Mucosa of descending colon (tissue), 3 donors: ENCODE results near the gene WSCD1. TPM values are rescaled to one million over a fixed set of nuclear protein-coding genes. Genes with fewer than 3 reads are reported as not detected.

Experiments used
- ATAC-seq: fragments of 200-7000 bp; cut with Tn5 transposase; one replicate; pipeline ENCODE4 v1.9.1; 2020; ENCODE audit warnings: mild to moderate bottlenecking, moderate library complexity
- DNase-seq, 3 donors: peaks; one replicate each; pipeline ENCODE4 v3.0.0-alpha.2; 2020
- H3K36me3 ChIP-seq: fragments of 200-600 bp; one replicate; pipeline ENCODE4 v1.8.0; 2021; ENCODE audit warnings: low read depth, mild to moderate bottlenecking
- H3K4me1 ChIP-seq: fragments of 200-600 bp; one replicate; pipeline ENCODE4 v1.8.0; 2021; ENCODE audit warnings: low read depth, mild to moderate bottlenecking
- H3K4me3 ChIP-seq: fragments of 200-600 bp; one replicate; pipeline ENCODE4 v1.8.0; 2021; ENCODE audit warnings: mild to moderate bottlenecking
- H3K9me3 ChIP-seq: fragments of 200-600 bp; one replicate; pipeline ENCODE4 v1.8.0; 2021; ENCODE audit warnings: mild to moderate bottlenecking
- intact Hi-C, 2 donors: fragments of 100-400 bp; cut with DNase I in 1 of 2; cut with micrococcal nuclease in 1 of 2; formaldehyde crosslinking; loops; one replicate each; pipeline versions ENCODE4 v1.11.0 to v1.11.1; 2022; cut with DNase I, micrococcal nuclease
- total RNA-seq, 3 donors: library from RNA; stranded (reverse); fragmentation: NEBNext Ultra II Directional in 2 of 3; extraction: Animal tissue kit (Norgen Biotek cat#: 25700) in 2 of 3; gene quantifications; one replicate each; pipeline versions ENCODE4 v1.2.1 to v1.2.4, GENCODE V29; 2021 to 2023
- TF ChIP-seq, protein P1 (sequence below): fragments of 200-600 bp; IDR thresholded peaks from one replicate; pipeline ENCODE4 v1.8.0; 2022; ENCODE audit warnings: antibody characterized with exemption, mild to moderate bottlenecking
- donor health status: DM: no; HTN: no; CAD: no; lungs with moderate emphysema.
- donor health status: DM: no; HTN: no; CAD: no.
- donor health status: DM: no; HTN: yes; CAD: no.

WSCD1 gene
- total RNA-seq, 3 donors from 2014 or later: 18.7 to 45.8 (median 18.8) TPM

DNA sequence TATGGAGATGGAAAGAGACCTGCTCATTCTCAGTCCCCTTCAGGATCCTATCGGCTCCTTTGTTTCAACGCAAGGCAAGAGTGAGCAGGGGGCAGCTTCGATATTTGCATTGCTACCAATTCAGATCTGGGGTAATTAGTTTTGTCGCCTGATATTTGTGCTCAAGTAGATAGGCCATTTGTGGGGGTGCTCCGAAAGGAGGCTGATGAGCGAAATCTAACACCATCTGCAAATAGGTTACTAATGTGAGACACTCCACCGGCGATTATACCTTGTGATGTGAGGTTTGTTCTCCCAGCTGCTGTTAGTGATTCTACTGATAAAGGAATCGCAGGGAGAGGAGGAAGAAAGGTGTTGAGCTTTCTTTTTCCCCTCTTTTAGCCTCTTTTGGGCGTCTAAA, 31.5 kb downstream of the WSCD1 start:
- Histone ChIP-seq H3K9me3 (no peaks in the 10 kb centered on the region), H3K36me3 (no peaks in the 10 kb centered on the region), H3K4me1 (peaks cover 13% of the 10 kb centered on the region), H3K4me3 (no peak overlapping the region)
- intact Hi-C loops: no loop called here
- no peak for ATAC-seq
- no peak for DNase-seq
- TF ChIP-seq, protein P1, sequence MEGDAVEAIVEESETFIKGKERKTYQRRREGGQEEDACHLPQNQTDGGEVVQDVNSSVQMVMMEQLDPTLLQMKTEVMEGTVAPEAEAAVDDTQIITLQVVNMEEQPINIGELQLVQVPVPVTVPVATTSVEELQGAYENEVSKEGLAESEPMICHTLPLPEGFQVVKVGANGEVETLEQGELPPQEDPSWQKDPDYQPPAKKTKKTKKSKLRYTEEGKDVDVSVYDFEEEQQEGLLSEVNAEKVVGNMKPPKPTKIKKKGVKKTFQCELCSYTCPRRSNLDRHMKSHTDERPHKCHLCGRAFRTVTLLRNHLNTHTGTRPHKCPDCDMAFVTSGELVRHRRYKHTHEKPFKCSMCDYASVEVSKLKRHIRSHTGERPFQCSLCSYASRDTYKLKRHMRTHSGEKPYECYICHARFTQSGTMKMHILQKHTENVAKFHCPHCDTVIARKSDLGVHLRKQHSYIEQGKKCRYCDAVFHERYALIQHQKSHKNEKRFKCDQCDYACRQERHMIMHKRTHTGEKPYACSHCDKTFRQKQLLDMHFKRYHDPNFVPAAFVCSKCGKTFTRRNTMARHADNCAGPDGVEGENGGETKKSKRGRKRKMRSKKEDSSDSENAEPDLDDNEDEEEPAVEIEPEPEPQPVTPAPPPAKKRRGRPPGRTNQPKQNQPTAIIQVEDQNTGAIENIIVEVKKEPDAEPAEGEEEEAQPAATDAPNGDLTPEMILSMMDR: no peak

DNA sequence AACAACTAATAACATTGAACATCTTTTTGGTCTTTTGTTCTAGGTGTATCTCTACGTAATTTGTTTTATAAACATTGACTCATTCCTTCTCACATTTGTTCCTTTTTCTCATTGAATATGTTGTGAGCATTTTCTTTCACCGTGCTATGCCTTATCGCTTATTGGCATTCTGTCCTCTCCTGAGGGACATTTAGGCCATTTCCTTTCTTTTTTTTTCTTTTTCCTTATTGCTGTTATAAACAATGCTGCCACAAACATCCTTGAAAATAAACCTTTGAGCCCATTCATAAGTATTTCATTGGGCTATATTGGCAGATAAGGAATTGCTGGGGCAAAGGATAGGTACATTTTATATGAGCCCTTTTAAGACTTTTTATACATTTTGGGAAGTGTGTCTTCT, 32.4 kb downstream of the WSCD1 start:
- DNase-seq (no peak), ATAC-seq (peak; percentile 83)
- no peaks in the 10 kb centered on the region for H3K36me3 ChIP-seq
- peaks cover 17% of the 10 kb centered on the region for H3K4me1 ChIP-seq
- TF ChIP-seq, protein P1: no peak
- intact Hi-C loops: no loop called here
- H3K4me3 ChIP-seq: no peak overlapping the region
- H3K9me3 ChIP-seq: no peaks in the 10 kb centered on the region

DNA sequence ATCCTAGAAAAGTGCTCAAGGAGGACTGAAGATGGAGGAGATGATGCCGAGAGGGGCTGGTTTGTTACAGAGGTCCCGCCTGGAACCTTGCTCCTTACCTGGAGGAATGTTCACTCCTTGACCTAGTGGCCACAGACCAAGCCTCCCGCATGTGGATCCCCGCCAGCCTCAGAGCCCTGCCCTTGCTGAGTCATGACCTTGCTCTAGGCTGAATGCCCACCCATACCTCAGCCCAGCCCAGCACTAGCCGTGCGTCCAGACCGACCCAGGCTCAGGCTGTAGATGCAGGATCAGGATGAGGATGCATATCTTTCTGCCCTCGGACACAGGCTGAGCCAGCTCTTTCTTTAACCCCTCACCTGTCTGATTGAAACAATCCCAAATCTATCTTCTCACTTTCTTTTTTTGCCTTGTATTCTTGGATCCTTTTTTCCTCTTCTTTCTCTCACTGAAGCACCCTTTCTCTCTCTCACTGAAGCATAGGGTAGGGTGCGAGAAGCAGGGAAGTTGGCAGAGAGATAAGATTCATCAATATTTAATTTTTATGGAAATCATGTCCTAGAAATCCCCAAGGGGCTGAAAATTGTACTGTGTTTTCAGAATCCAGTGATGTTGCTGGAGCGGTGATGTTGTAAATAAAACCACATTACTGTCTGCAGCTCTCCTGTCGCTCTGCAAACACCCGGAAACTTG, 34.9 kb downstream of the WSCD1 start:
- ATAC-seq (peak; percentile 57), DNase-seq (peak; percentile 59 to 75 (median 69))
- H3K36me3 ChIP-seq: no peaks in the 10 kb centered on the region
- no peaks in the 10 kb centered on the region for H3K9me3 ChIP-seq
- peaks cover 32% of the 10 kb centered on the region for H3K4me1 ChIP-seq
- TF ChIP-seq, protein P1: no peak
- intact Hi-C loops: no loop called here
- H3K4me3 ChIP-seq: no peak overlapping the region

DNA sequence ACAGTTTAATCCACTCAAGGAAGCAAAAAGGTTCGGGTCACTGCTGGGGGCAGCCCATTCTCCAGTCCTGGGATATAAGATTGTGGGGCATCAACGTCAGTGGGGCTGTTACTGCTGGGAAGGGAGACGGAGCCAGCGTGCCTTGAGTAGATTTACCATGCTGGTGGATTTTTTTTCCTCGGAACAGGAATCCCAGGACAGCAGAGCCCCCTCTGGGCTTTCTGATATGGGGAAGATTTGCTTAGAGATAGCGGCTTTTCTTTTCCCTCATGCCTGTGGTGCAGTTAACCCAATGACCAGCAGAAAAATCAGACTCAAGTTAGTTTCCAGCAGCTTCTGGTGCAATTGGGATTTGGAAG, 35.4 kb downstream of the WSCD1 start:
- ATAC-seq (peak; percentile 26), DNase-seq (peak in 1 of 3 donors; percentile 40)
- intact Hi-C loops: no loop called here
- TF ChIP-seq, protein P1: no peak
- H3K36me3 ChIP-seq: no peaks in the 10 kb centered on the region
- no peaks in the 10 kb centered on the region for H3K9me3 ChIP-seq
- no peak overlapping the region for H3K4me3 ChIP-seq
- H3K4me1 ChIP-seq: peaks cover 32% of the 10 kb centered on the region

DNA sequence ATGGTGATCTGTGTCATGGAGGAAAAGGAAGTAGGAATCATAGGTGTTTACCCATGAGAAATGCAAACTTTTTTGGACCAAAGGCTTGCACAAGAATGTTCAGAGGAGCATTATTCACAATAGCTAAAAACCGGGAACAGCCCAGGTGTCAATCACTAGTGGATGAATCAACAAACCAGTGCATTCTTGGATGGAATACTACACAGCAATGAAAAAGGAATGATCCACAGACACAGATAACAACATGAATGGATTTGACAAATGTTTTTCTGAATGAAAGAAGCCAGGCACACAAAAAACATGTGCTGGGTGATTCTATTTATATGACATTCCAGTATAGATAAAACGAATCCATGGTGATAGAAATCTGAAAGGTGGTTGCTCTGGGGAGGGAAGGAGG, 36.0 kb downstream of the WSCD1 start:
- intact Hi-C loops: no loop called here
- ATAC-seq (no peak), DNase-seq (no peak)
- no peaks in the 10 kb centered on the region for H3K36me3 ChIP-seq
- no peak overlapping the region for H3K4me3 ChIP-seq
- H3K9me3 ChIP-seq: no peaks in the 10 kb centered on the region
- H3K4me1 ChIP-seq: peaks cover 32% of the 10 kb centered on the region
- TF ChIP-seq, protein P1: no peak

DNA sequence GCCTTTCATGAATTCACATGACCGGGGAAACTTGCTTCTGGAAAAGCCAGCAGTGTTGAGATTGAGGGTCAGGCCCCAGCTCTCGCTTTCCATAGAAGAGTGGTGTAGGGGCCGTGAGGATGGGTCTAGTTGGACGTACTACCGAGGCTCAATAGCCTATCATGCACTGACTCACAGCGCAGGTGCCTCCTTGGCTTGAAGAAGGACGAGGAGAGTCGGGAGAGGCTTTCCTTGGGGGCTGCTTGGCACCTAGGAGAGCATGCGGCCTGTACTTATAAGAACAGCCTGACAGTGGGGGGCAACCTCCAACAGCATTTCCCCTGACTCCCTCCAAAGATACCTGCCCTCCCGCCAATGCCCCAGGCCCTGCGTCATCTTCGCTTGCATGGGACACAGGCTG, 37.6 kb downstream of the WSCD1 start:
- DNase-seq: no peak

More for the DNA sequence above, 37.6 kb downstream of the WSCD1 start:
- Histone ChIP-seq H3K9me3 (no peaks in the 10 kb centered on the region), H3K4me3 (no peak overlapping the region), H3K36me3 (no peaks in the 10 kb centered on the region), H3K4me1 (peaks cover 23% of the 10 kb centered on the region)
- intact Hi-C loops: no loop called here
- TF ChIP-seq, protein P1: no peak
- ATAC-seq: no peak
